Measurements from ENCODE around the gene NRN1. TPM values are rescaled to one million over a fixed set of nuclear protein-coding genes. Genes with fewer than 3 reads are reported as not detected.

Gene NRN1
- total RNA-seq, 2 donors from 2014 or later, result 0.44 to 0.57 TPM

GRCh38 chr6:5989141-5989723 lies 17.5 kb downstream of the NRN1 start:
- Mint-ChIP-seq H3K27me3 (ENCODE audit: insufficient read depth) (peaks cover 74% of the 10 kb centered on the region), H3K9me3 (no peaks in the 10 kb centered on the region), H3K4me3 (no peak overlapping the region), H3K36me3 (ENCODE audit: low read depth) (no peaks in the 10 kb centered on the region), H3K4me1 (peaks cover 16% of the 10 kb centered on the region), H3K27ac (no peak overlapping the region)
- H3K27ac ChIP-seq (ENCODE audit: low read depth, low read length), result no peak overlapping the region
- no peaks in the 10 kb centered on the region for H3K9me3 ChIP-seq (ENCODE audit: control insufficient read depth, low read length)
- H3K4me1 ChIP-seq (ENCODE audit: control insufficient read depth, insufficient read depth, low read length), result no peaks in the 10 kb centered on the region
- no peak for DNase-seq
- H3K36me3 ChIP-seq (ENCODE audit: control insufficient read depth, insufficient read depth, low read length), result no peaks in the 10 kb centered on the region
- H3K9ac ChIP-seq (ENCODE audit: extremely low read depth, low read length, poor library complexity, severe bottlenecking), result no peak overlapping the region
- TF ChIP-seq, protein P1, sequence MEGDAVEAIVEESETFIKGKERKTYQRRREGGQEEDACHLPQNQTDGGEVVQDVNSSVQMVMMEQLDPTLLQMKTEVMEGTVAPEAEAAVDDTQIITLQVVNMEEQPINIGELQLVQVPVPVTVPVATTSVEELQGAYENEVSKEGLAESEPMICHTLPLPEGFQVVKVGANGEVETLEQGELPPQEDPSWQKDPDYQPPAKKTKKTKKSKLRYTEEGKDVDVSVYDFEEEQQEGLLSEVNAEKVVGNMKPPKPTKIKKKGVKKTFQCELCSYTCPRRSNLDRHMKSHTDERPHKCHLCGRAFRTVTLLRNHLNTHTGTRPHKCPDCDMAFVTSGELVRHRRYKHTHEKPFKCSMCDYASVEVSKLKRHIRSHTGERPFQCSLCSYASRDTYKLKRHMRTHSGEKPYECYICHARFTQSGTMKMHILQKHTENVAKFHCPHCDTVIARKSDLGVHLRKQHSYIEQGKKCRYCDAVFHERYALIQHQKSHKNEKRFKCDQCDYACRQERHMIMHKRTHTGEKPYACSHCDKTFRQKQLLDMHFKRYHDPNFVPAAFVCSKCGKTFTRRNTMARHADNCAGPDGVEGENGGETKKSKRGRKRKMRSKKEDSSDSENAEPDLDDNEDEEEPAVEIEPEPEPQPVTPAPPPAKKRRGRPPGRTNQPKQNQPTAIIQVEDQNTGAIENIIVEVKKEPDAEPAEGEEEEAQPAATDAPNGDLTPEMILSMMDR (conservative IDR thresholded peaks at IDR 0.05), result no peak
- no peak overlapping the region for H3K4me3 ChIP-seq (ENCODE audit: low read length)
- peaks cover 58% of the 10 kb centered on the region for H3K27me3 ChIP-seq (ENCODE audit: control insufficient read depth, insufficient read depth, low read length, poor library complexity, severe bottlenecking)
- 95% methylated on average over 5 of the region's 5 CpGs for WGBS, 2 experiments (ENCODE audit: insufficient coverage in 1 of 2, insufficient read length in 1 of 2)

- Mint-ChIP-seq H3K4me1 (no peaks in the 10 kb centered on the region), H3K27ac (no peak overlapping the region), H3K27me3 (ENCODE audit: insufficient read depth) (peaks cover 54% of the 10 kb centered on the region), H3K36me3 (ENCODE audit: low read depth) (no peaks in the 10 kb centered on the region), H3K9me3 (no peaks in the 10 kb centered on the region), H3K4me3 (no peak overlapping the region)
- Histone ChIP-seq H3K27ac (ENCODE audit: low read depth, low read length) (no peak overlapping the region), H3K4me3 (ENCODE audit: low read length) (no peak overlapping the region), H3K9me3 (ENCODE audit: control insufficient read depth, low read length) (no peaks in the 10 kb centered on the region), H3K9ac (ENCODE audit: extremely low read depth, low read length, poor library complexity, severe bottlenecking) (no peak overlapping the region), H3K4me1 (ENCODE audit: control insufficient read depth, insufficient read depth, low read length) (no peaks in the 10 kb centered on the region), H3K36me3 (ENCODE audit: control insufficient read depth, insufficient read depth, low read length) (no peaks in the 10 kb centered on the region), H3K27me3 (ENCODE audit: control insufficient read depth, insufficient read depth, low read length, poor library complexity, severe bottlenecking) (peaks cover 35% of the 10 kb centered on the region)
- 67 to 71% methylated on average over 2 of the region's 2 CpGs for WGBS, 2 experiments (ENCODE audit: insufficient coverage in 1 of 2, insufficient read length in 1 of 2)
- TF ChIP-seq, protein P1 (conservative IDR thresholded peaks at IDR 0.05), result no peak
- no peak for DNase-seq
These were observed 19.9 kb downstream of the NRN1 start for GRCh38 chr6:5986861-5987260.

DNA sequence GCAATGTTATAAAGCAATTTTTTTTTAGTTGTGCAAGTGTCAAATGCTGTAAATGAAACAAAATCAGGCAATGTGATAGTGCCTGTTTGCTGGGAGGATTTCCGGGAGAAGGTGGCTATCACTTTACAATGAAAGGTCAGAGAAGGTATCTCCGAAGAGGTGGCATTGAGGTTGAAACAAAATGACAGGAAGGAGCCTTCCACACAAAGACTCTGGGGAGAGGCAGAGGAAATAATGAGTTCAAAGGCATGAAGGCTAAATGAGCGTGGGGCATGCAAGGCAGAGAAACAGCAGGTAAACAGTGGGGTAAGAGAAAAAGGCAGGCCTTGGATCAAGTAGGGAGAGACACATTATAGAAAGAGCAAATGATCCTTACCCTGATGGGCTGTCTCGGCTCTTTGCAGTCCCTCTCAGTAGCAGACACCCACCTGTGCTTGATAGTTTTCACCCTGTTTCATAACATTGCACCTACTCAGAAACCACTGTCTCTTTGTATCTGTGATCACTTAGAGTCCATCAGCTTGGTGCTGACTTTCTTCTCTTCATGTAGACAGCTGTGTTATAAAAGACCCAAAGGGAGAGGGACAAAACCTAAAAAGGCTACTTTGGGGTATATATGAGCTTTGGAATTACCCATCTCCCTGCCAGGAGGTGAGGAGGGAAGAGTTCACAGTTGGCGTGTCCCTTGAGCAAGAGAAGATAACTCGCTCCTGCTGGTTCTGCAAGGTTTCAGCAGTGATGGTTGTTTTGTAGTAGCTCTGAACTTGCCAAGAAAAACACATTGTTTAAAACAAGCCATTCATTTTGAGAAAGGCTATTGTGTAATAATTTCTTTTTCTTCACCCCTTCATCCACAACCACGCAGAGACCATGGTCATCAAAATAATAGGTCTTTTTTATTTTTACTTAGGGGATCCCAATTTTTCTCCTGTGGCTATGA lies 22.3 kb downstream of the NRN1 start:
- Histone ChIP-seq H3K27ac (ENCODE audit: low read depth, low read length) (no peak overlapping the region), H3K27me3 (ENCODE audit: control insufficient read depth, insufficient read depth, low read length, poor library complexity, severe bottlenecking) (peaks cover 10% of the 10 kb centered on the region), H3K36me3 (ENCODE audit: control insufficient read depth, insufficient read depth, low read length) (no peaks in the 10 kb centered on the region), H3K4me3 (ENCODE audit: low read length) (no peak overlapping the region), H3K9ac (ENCODE audit: extremely low read depth, low read length, poor library complexity, severe bottlenecking) (no peak overlapping the region), H3K9me3 (ENCODE audit: control insufficient read depth, low read length) (no peaks in the 10 kb centered on the region), H3K4me1 (ENCODE audit: control insufficient read depth, insufficient read depth, low read length) (no peaks in the 10 kb centered on the region)
- Mint-ChIP-seq H3K27ac (no peak overlapping the region), H3K27me3 (ENCODE audit: insufficient read depth) (peaks cover 36% of the 10 kb centered on the region), H3K36me3 (ENCODE audit: low read depth) (no peaks in the 10 kb centered on the region), H3K4me1 (no peaks in the 10 kb centered on the region), H3K9me3 (no peaks in the 10 kb centered on the region), H3K4me3 (no peak overlapping the region)
- TF ChIP-seq, protein P1 (conservative IDR thresholded peaks at IDR 0.05), result no peak
- 87 to 94% methylated on average over 4 to 7 of the region's 7 CpGs for WGBS, 2 experiments (ENCODE audit: insufficient coverage in 1 of 2, insufficient read length in 1 of 2)
- peak; percentile 20 for DNase-seq
